ENCODE results near the gene VEZF1. TPM values are rescaled to one million over a fixed set of nuclear protein-coding genes. Genes with fewer than 3 reads are reported as not detected.

VEZF1 gene
- total RNA-seq, 1 donor from 2014 or later, result 50.9 TPM

DNA sequence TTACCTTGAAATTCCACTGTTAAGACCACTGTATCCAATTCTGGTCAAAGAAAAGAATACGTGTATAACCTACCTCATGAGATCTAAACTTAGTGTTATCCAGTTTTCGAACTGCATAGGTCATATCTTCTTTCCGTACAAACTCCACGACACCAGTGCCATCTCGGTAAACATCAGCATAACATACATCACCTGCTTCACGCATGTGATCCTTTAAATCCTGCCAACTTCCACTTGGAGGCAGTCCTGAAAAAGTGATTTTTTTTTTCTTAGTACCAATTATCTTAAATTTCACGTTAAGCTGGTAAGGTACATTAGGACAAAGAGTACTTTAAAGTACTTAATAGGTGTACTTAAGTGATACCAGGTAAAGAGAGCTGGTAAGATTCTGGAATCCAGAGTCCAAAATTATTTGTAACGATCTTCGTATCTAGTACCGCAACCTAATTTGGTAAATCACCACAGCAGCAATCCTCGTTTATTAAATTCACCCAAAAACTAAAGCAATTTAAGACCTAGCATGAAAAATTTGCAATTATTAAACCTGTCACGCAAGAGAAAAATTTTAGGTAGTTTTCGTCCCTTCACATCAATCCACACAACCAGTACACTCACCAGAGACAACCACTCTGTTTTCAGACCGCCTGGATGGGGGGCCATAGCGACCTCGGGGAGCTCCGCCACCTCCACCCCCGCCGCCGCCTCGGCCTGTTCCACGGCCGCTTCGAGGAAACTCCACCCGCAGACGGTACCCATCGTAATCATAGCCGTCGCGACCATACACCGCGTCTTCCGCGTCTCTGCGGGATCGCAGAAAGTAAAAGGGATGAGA is 17.9 kb upstream of the VEZF1 start:
- Histone ChIP-seq H3K27me3 (ENCODE audit: insufficient read depth, low read length) (no peaks in the 10 kb centered on the region), H3K4me3 (ENCODE audit: insufficient read depth, low read depth, low read length) (peak overlapping the region; percentile 100), H3K9ac (ENCODE audit: low read length) (peak overlapping the region; percentile 100), H2AFZ (ENCODE audit: low read depth, low read length) (no peak overlapping the region), H3K36me3 (ENCODE audit: insufficient read depth, low read length) (peaks cover 38% of the 10 kb centered on the region), H3K9me3 (ENCODE audit: insufficient read depth, low read depth, low read length) (no peaks in the 10 kb centered on the region), H4K20me1 (ENCODE audit: insufficient read depth, low read length) (peaks cover 55% of the 10 kb centered on the region), H3K79me2 (ENCODE audit: insufficient read depth, low read length) (peaks cover 65% of the 10 kb centered on the region), H3K4me1 (ENCODE audit: insufficient read depth, low read length) (peaks cover 27% of the 10 kb centered on the region), H3K27ac (ENCODE audit: low read depth, low read length) (peak overlapping the region; percentile 99), H3K4me2 (ENCODE audit: low read length) (peak overlapping the region; percentile 93)
- H3K27me3 Mint-ChIP-seq (ENCODE audit: low read depth, unreplicated experiment), result no peaks in the 10 kb centered on the region
- DNase-seq (ENCODE audit: low read depth), result no peak
- TF ChIP-seq EZH2 (IDR thresholded peaks at IDR 0.05; ENCODE audit: insufficient read depth, low read length), result no peak
- TF ChIP-seq, protein P1, sequence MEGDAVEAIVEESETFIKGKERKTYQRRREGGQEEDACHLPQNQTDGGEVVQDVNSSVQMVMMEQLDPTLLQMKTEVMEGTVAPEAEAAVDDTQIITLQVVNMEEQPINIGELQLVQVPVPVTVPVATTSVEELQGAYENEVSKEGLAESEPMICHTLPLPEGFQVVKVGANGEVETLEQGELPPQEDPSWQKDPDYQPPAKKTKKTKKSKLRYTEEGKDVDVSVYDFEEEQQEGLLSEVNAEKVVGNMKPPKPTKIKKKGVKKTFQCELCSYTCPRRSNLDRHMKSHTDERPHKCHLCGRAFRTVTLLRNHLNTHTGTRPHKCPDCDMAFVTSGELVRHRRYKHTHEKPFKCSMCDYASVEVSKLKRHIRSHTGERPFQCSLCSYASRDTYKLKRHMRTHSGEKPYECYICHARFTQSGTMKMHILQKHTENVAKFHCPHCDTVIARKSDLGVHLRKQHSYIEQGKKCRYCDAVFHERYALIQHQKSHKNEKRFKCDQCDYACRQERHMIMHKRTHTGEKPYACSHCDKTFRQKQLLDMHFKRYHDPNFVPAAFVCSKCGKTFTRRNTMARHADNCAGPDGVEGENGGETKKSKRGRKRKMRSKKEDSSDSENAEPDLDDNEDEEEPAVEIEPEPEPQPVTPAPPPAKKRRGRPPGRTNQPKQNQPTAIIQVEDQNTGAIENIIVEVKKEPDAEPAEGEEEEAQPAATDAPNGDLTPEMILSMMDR (IDR thresholded peaks at IDR 0.05; ENCODE audit: insufficient read depth, low read depth, low read length), result no peak
- H3K36me3 Mint-ChIP-seq (ENCODE audit: low read depth, unreplicated experiment), result peaks cover 19% of the 10 kb centered on the region
- H3K4me1 Mint-ChIP-seq (ENCODE audit: low read depth, unreplicated experiment), result peaks cover 29% of the 10 kb centered on the region
- no peak for FAIRE-seq
- H3K9me3 Mint-ChIP-seq (ENCODE audit: unreplicated experiment), result no peaks in the 10 kb centered on the region
- peak overlapping the region; percentile 99 for H3K27ac Mint-ChIP-seq (ENCODE audit: unreplicated experiment)
- peak overlapping the region; percentile 100 for H3K4me3 Mint-ChIP-seq (ENCODE audit: unreplicated experiment)

DNA sequence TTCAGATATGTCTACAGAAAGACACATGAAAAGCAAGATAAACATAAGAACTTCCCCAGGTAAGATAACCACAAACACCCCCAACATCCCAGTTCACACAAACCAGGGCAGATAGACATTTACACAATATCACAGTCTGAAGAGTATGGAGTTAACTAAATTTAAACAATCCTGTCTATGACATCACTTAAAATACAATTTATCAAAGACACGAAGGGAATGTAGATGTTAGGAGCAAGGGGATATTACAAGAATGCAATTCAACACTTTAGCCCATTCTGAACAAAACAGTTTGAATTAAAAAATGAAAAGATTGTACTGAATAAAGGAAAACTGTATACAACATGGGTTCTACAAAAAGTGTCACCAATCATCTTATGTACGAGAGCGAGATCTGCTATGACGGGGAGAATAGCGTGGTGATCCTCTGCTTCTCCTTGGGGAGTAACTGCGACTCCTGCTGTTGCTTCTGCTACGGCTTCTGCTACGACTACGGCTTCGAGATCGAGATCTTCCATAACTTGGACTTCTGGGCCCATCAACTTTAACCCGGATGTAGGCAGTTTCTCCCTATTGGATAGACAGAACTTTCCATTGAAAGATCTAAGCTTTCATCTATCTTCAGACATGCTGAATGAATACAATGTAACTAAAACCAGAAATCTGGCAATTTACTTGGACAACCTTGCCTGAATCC is 17.1 kb upstream of the VEZF1 start:
- Mint-ChIP-seq H3K4me1 (ENCODE audit: low read depth, unreplicated experiment) (peaks cover 29% of the 10 kb centered on the region), H3K36me3 (ENCODE audit: low read depth, unreplicated experiment) (peaks cover 19% of the 10 kb centered on the region), H3K9me3 (ENCODE audit: unreplicated experiment) (no peaks in the 10 kb centered on the region), H3K27me3 (ENCODE audit: low read depth, unreplicated experiment) (no peaks in the 10 kb centered on the region), H3K27ac (ENCODE audit: unreplicated experiment) (peak overlapping the region; percentile 50), H3K4me3 (ENCODE audit: unreplicated experiment) (peak overlapping the region; percentile 100)
- H3K27me3 ChIP-seq (ENCODE audit: insufficient read depth, low read length), result no peaks in the 10 kb centered on the region
- DNase-seq (ENCODE audit: low read depth) (no peak), FAIRE-seq (no peak)
- H3K79me2 ChIP-seq (ENCODE audit: insufficient read depth, low read length), result peaks cover 65% of the 10 kb centered on the region
- peak overlapping the region; percentile 93 for H3K4me2 ChIP-seq (ENCODE audit: low read length)
- H3K36me3 ChIP-seq (ENCODE audit: insufficient read depth, low read length), result peaks cover 40% of the 10 kb centered on the region
- peaks cover 61% of the 10 kb centered on the region for H4K20me1 ChIP-seq (ENCODE audit: insufficient read depth, low read length)
- TF ChIP-seq, protein P1 (IDR thresholded peaks at IDR 0.05; ENCODE audit: insufficient read depth, low read depth, low read length), result no peak
- no peak for TF ChIP-seq EZH2 (IDR thresholded peaks at IDR 0.05; ENCODE audit: insufficient read depth, low read length)
- no peaks in the 10 kb centered on the region for H3K9me3 ChIP-seq (ENCODE audit: insufficient read depth, low read depth, low read length)
- no peak overlapping the region for H3K27ac ChIP-seq (ENCODE audit: low read depth, low read length)
- peak overlapping the region; percentile 100 for H3K9ac ChIP-seq (ENCODE audit: low read length)
- peaks cover 27% of the 10 kb centered on the region for H3K4me1 ChIP-seq (ENCODE audit: insufficient read depth, low read length)
- H2AFZ ChIP-seq (ENCODE audit: low read depth, low read length), result no peak overlapping the region
- peak overlapping the region; percentile 100 for H3K4me3 ChIP-seq (ENCODE audit: insufficient read depth, low read depth, low read length)
